OCI-LY3 (cell line): ENCODE results near the gene FREM1.

Experiments used
- H2AFZ ChIP-seq: fragments of 200-600, 300-600 bp; shearing (Covaris generic); 2 replicates; pipeline ENCODE4 v1.6.0; 2014; ENCODE audit warnings: antibody characterized with exemption, low read depth, low read length
- H3K27ac ChIP-seq: fragments of 200-600, 300-600 bp; sonication (generic); 2 replicates; pipeline ENCODE4 v1.5.1; 2014; ENCODE audit warnings: mild to moderate bottlenecking, low read length, moderate library complexity, mixed read lengths
- H3K27me3 ChIP-seq: fragments of 200-600, 300-600 bp; sonication (generic); 2 replicates; pipeline ENCODE4 v1.6.1; 2014; ENCODE audit warnings: low read depth, low read length, mixed read lengths
- H3K36me3 ChIP-seq: fragments of 200-600, 300-600 bp; sonication (generic); replicated peaks from 2 replicates; pipeline ENCODE3; 2014; ENCODE audit warnings: low read depth, low read length, mixed read lengths
- H3K4me1 ChIP-seq: fragments of 300-600, 200-600 bp; sonication (generic); 2 replicates; pipeline ENCODE4 v1.6.1; 2014; ENCODE audit warnings: low read length, mixed read lengths
- H3K4me2 ChIP-seq: fragments of 200-600, 300-600 bp; sonication (generic); 2 replicates; pipeline ENCODE4 v1.6.1; 2014; ENCODE audit warnings: low read length, mixed read lengths
- H3K4me3 ChIP-seq: fragments of 300-600, 200-600 bp; sonication (generic); 2 replicates; pipeline ENCODE4 v1.5.1; 2014; ENCODE audit warnings: antibody characterized with exemption, mild to moderate bottlenecking, low read length, moderate library complexity
- H3K79me2 ChIP-seq: fragments of 300-600, 200-600 bp; shearing (Covaris generic); 2 replicates; pipeline ENCODE4 v1.6.1; 2014; ENCODE audit warnings: mild to moderate bottlenecking, low read length, mixed read lengths
- H3K9ac ChIP-seq: fragments of 300-600, 200-600 bp; shearing (Covaris generic); 2 replicates; pipeline ENCODE4 v1.6.0; 2014; ENCODE audit warnings: mild to moderate bottlenecking, low read length, moderate library complexity
- H3K9me3 ChIP-seq: fragments of 200-600, 300-600 bp; shearing (Covaris generic); 2 replicates; pipeline ENCODE4 v1.6.1; 2014; ENCODE audit warnings: low read length, mixed read lengths; ENCODE audit not compliant: insufficient read depth
- H4K20me1 ChIP-seq: fragments of 200-600, 300-600 bp; sonication (generic); 2 replicates; pipeline ENCODE4 v1.6.1; 2016; ENCODE audit warnings: low read length, mixed read lengths; ENCODE audit not compliant: insufficient read depth
- EZH2phosphoT487 ChIP-seq: fragments of 200-600 bp; shearing (Covaris generic); IDR thresholded peaks from 2 replicates; pipeline ENCODE4 v1.6.1; 2018; ENCODE audit warnings: antibody characterized with exemption, mixed run types, low read depth
- TF ChIP-seq, protein P1 (sequence below): fragments of 200-600, 300-600 bp; sonication (generic); IDR thresholded peaks from 2 replicates; pipeline ENCODE4 v1.5.1; 2014; ENCODE audit warnings: antibody characterized with exemption, low read length, low read depth

Gene FREM1

DNA sequence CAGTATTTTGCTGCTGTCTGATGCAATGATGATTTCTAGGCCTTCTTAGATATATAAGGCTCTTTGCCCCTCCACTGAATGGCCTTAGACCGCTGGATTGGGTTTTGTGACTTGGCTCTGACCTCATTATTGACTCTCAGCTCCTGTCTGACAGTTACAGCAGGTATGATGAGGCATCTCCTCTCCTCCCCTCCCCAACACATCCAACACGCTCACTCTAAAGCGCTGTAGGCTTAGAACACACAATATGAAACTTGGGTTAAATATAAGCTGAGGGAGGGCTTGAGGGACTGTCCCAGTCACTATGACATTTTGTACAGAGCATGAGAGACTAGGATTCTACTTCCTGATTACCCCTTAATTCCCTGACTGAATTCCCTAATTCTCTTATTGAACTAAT lies 168.9 kb downstream of the FREM1 start:
- peaks cover 23% of the 10 kb centered on the region for H3K4me1 ChIP-seq
- H3K36me3 ChIP-seq, result no peaks in the 10 kb centered on the region
- peak overlapping the region; percentile 16; the same call in 1 of the 2 replicates for H3K9ac ChIP-seq
- H2AFZ ChIP-seq, result peak overlapping the region; percentile 29
- H3K79me2 ChIP-seq, result no peaks in the 10 kb centered on the region
- no peaks in the 10 kb centered on the region for H3K27me3 ChIP-seq
- H3K4me3 ChIP-seq, result peak overlapping the region; percentile 36
- peak overlapping the region; percentile 24; the same call in 1 of the 2 replicates for H3K27ac ChIP-seq
- H3K9me3 ChIP-seq, result no peaks in the 10 kb centered on the region
- no peak for TF ChIP-seq EZH2phosphoT487
- TF ChIP-seq, protein P1, sequence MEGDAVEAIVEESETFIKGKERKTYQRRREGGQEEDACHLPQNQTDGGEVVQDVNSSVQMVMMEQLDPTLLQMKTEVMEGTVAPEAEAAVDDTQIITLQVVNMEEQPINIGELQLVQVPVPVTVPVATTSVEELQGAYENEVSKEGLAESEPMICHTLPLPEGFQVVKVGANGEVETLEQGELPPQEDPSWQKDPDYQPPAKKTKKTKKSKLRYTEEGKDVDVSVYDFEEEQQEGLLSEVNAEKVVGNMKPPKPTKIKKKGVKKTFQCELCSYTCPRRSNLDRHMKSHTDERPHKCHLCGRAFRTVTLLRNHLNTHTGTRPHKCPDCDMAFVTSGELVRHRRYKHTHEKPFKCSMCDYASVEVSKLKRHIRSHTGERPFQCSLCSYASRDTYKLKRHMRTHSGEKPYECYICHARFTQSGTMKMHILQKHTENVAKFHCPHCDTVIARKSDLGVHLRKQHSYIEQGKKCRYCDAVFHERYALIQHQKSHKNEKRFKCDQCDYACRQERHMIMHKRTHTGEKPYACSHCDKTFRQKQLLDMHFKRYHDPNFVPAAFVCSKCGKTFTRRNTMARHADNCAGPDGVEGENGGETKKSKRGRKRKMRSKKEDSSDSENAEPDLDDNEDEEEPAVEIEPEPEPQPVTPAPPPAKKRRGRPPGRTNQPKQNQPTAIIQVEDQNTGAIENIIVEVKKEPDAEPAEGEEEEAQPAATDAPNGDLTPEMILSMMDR, result no peak
- no peaks in the 10 kb centered on the region for H4K20me1 ChIP-seq
- H3K4me2 ChIP-seq, result peak overlapping the region; percentile 66

DNA sequence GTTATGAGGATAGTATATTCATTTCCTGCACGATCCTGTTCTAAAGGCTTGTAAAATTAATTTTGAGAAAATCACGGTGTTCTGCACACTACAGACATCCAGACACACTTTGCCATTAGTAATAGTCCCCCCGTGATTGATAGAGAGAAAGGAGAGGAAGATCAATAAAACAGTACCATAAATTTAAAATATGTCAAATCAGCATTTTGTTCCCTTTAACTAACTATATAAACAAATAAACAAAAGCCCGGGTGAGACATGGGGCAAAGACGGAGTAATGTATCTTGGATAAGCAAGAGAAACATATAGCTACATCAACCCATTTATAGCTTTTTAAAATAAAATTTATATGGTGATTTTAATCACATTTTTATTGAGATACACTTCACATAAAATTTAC lies 177.1 kb downstream of the FREM1 start:
- no peaks in the 10 kb centered on the region for H3K79me2 ChIP-seq
- no peak overlapping the region for H3K27ac ChIP-seq
- H3K4me3 ChIP-seq, result no peak overlapping the region
- peaks cover 17% of the 10 kb centered on the region; the same call in 1 of the 2 replicates for H3K27me3 ChIP-seq
- no peaks in the 10 kb centered on the region for H3K4me1 ChIP-seq
- no peak overlapping the region for H2AFZ ChIP-seq
- TF ChIP-seq EZH2phosphoT487, result no peak
- TF ChIP-seq, protein P1, result no peak
- no peaks in the 10 kb centered on the region for H3K36me3 ChIP-seq
- H3K4me2 ChIP-seq, result no peak overlapping the region
- no peaks in the 10 kb centered on the region for H4K20me1 ChIP-seq
- no peaks in the 10 kb centered on the region for H3K9me3 ChIP-seq
- H3K9ac ChIP-seq, result no peak overlapping the region

DNA sequence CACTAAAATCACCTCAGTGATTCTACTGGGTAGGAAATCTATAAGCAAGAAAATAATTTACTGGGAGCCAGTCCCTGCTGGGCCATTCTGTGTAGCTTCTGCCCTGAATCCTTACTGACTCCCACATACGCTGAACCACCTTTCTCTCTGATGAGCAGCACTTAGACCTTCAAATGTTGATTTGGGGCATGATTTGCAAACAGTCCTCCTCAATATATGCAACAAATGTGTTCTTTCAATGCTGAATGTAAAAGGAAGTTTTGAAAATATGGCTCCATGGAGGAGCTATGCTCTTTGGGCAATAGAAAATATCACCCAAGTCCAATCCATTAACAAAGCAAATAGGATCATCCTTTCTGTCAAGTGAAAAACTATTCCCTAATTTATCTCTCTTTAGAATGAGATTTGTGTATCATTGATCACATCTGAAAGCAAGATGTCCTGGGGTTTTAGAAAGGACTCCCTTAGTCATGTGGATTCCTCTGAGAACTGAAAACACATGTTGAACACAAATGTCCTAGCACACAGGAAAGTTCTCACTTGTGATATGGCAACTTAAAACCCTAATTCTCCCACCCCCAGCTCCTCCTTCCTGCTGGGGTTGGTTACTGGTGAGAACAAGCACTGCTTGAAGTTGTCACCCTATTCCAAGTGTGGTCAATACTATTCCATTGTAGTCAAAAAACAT lies 178.8 kb downstream of the FREM1 start:
- no peaks in the 10 kb centered on the region for H3K9me3 ChIP-seq
- no peak overlapping the region for H3K4me2 ChIP-seq
- H3K27ac ChIP-seq, result no peak overlapping the region
- H3K79me2 ChIP-seq, result no peaks in the 10 kb centered on the region
- H3K9ac ChIP-seq, result no peak overlapping the region
- H3K27me3 ChIP-seq, result peaks cover 17% of the 10 kb centered on the region; the same call in 1 of the 2 replicates
- TF ChIP-seq, protein P1, result no peak
- TF ChIP-seq EZH2phosphoT487, result no peak
- no peaks in the 10 kb centered on the region for H3K4me1 ChIP-seq
- no peaks in the 10 kb centered on the region for H4K20me1 ChIP-seq
- no peak overlapping the region for H3K4me3 ChIP-seq
- H2AFZ ChIP-seq, result no peak overlapping the region
- no peaks in the 10 kb centered on the region for H3K36me3 ChIP-seq

GRCh38 chr9:14730461-14730898 lies 179.7 kb downstream of the FREM1 start:
- no peaks in the 10 kb centered on the region for H4K20me1 ChIP-seq
- no peak overlapping the region for H3K9ac ChIP-seq
- no peaks in the 10 kb centered on the region for H3K79me2 ChIP-seq

More at GRCh38 chr9:14730461-14730898, 179.7 kb downstream of the FREM1 start:
- Histone ChIP-seq H3K4me3 (no peak overlapping the region), H3K4me1 (no peaks in the 10 kb centered on the region), H3K27ac (no peak overlapping the region), H3K27me3 (peaks cover 11% of the 10 kb centered on the region; the same call in 1 of the 2 replicates), H3K9me3 (no peaks in the 10 kb centered on the region), H3K36me3 (no peaks in the 10 kb centered on the region), H2AFZ (no peak overlapping the region), H3K4me2 (no peak overlapping the region)
- TF ChIP-seq, protein P1, result no peak
- TF ChIP-seq EZH2phosphoT487, result no peak
